Uterus (tissue), 4 donors: Measurements from ENCODE around the gene S100A13. TPM values are rescaled to one million over a fixed set of nuclear protein-coding genes. Genes with fewer than 3 reads are reported as not detected.

Experiments
- DNase-seq, 2 donors: peaks; one replicate each; pipeline ENCODE4 v3.0.0-alpha.2; 2019 to 2020
- H3K27ac ChIP-seq, 2 donors: fragments of 200-600 bp; sonication (generic); 1 replicate in 1 of 2; 2 replicates in 1 of 2; pipeline ENCODE4 v1.5.1; 2016 to 2018
- H3K27me3 ChIP-seq, 2 donors: fragments of 200-600 bp; sonication (generic); one replicate each; pipeline ENCODE4 v1.5.1; 2018 to 2019; ENCODE audit warnings: control low read depth in 1 of 2
- H3K36me3 ChIP-seq, 2 donors: fragments of 200-600 bp; sonication (generic); one replicate each; pipeline ENCODE4 v1.5.1; 2019; ENCODE audit warnings: control low read depth in 1 of 2
- H3K4me1 ChIP-seq, 2 donors: fragments of 200-600 bp; sonication (generic); one replicate each; pipeline ENCODE4 v1.5.1; 2018 to 2019; ENCODE audit warnings: control low read depth in 1 of 2
- H3K4me3 ChIP-seq, 2 donors: fragments of 200-600 bp; sonication (generic); 1 replicate in 1 of 2; 2 replicates in 1 of 2; pipeline ENCODE4 v1.5.1; 2018 to 2019; ENCODE audit warnings: mild to moderate bottlenecking in 1 of 2
- H3K9me3 ChIP-seq, 2 donors: fragments of 200-600 bp; sonication (generic); one replicate each; pipeline ENCODE4 v1.5.1; 2019; ENCODE audit warnings: control low read depth in 1 of 2
- POLR2A ChIP-seq, 2 donors: fragments of 450-650 bp; IDR thresholded peaks; one replicate each; pipeline ENCODE4 v1.6.1; 2016; ENCODE audit warnings: antibody characterized with exemption in 2 of 2, mild to moderate bottlenecking in 1 of 2, moderate library complexity in 1 of 2
- intact Hi-C: fragments of 100-400 bp; cut with DNase I; formaldehyde crosslinking; loops from one replicate; pipeline ENCODE4 v1.15.1; 2023; ENCODE audit warnings: low total_unique reads
- total RNA-seq, 4 donors: library from RNA; depleted of rRNA in 3 of 4; stranded (reverse); fragments of >200 nt in 3 of 4; gene quantifications; one replicate each; pipeline versions ENCODE4 v1.1.0 to v1.2.4, GENCODE V29; 2014 to 2023
- TF ChIP-seq, protein P1 (sequence below), 4 experiments: fragments of 200-600 bp in 2 of 4; fragments of 450-650 bp in 2 of 4; sonication (generic) in 2 of 4; IDR thresholded peaks; one replicate each; pipeline ENCODE4 v1.5.1; 2016 to 2019; ENCODE audit warnings: antibody characterized with exemption in 4 of 4, mild to moderate bottlenecking in 2 of 4, moderate library complexity in 1 of 4
- donor health status: DM: yes; HTN: yes; CAD: no.

S100A13 gene
- total RNA-seq, 4 donors from 2014 or later = 25.9 to 269 (median 126) TPM

DNA sequence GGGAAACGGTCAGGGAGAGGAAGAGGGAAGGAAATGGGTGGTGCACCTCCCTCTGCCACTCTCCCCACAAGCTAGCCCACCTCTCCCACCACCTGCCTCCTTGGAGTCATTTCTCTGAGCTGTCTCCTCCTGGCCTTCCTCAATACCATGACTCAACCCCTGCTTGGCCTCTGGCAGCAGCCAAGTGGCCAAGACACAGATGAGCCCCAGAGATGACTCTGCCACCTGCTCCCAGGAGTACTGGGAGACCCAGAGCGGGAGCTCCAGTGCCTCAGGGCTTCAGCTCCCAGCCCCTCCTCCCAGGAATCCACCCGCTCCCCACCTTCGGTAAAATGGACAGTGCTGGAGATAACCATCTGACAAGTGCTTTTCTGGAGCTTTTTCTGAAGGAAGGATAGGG is 17.0 kb downstream of the S100A13 start:
- Histone ChIP-seq H3K9me3 (no peaks in the 10 kb centered on the region), H3K4me1 (peaks cover 8 to 12% of the 10 kb centered on the region in 2 donors), H3K36me3 (no peaks in the 10 kb centered on the region), H3K4me3 (peak overlapping the region in 1 of 2 donors; percentile 1), H3K27ac (peak overlapping the region; percentile 90 to 94), H3K27me3 (no peaks in the 10 kb centered on the region)
- intact Hi-C loops = no loop called here
- TF ChIP-seq POLR2A (IDR thresholded peaks at IDR 0.05) = no peak
- TF ChIP-seq, protein P1, sequence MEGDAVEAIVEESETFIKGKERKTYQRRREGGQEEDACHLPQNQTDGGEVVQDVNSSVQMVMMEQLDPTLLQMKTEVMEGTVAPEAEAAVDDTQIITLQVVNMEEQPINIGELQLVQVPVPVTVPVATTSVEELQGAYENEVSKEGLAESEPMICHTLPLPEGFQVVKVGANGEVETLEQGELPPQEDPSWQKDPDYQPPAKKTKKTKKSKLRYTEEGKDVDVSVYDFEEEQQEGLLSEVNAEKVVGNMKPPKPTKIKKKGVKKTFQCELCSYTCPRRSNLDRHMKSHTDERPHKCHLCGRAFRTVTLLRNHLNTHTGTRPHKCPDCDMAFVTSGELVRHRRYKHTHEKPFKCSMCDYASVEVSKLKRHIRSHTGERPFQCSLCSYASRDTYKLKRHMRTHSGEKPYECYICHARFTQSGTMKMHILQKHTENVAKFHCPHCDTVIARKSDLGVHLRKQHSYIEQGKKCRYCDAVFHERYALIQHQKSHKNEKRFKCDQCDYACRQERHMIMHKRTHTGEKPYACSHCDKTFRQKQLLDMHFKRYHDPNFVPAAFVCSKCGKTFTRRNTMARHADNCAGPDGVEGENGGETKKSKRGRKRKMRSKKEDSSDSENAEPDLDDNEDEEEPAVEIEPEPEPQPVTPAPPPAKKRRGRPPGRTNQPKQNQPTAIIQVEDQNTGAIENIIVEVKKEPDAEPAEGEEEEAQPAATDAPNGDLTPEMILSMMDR (IDR thresholded peaks at IDR 0.05) = no peak
- DNase-seq = no peak

DNA sequence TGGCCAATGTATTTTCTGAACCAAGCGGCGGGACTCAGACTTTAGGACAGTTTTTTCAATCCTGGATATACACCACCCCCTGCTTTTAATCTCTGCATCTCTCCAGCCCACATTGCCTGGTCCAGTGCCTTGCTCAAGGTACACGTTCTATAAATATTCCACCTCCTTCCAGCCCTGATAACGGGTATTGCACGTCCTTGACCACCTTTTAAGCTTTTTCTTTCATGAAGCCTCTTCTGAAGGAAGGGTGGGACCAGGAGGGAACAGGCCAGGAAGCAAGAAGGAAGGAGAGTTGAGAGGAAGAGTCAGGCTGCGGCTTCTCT is 17.8 kb downstream of the S100A13 start:
- H3K27ac ChIP-seq = peak overlapping the region; percentile 90 to 94
- no peaks in the 10 kb centered on the region for H3K27me3 ChIP-seq
- no peak for DNase-seq
- peak overlapping the region; percentile 24 to 28 for H3K4me3 ChIP-seq
- H3K9me3 ChIP-seq = no peaks in the 10 kb centered on the region
- peaks cover 8 to 12% of the 10 kb centered on the region in 2 donors for H3K4me1 ChIP-seq
- TF ChIP-seq, protein P1 (IDR thresholded peaks at IDR 0.05) = no peak
- TF ChIP-seq POLR2A (IDR thresholded peaks at IDR 0.05) = no peak
- intact Hi-C loops = no loop called here
- H3K36me3 ChIP-seq = no peaks in the 10 kb centered on the region

DNA sequence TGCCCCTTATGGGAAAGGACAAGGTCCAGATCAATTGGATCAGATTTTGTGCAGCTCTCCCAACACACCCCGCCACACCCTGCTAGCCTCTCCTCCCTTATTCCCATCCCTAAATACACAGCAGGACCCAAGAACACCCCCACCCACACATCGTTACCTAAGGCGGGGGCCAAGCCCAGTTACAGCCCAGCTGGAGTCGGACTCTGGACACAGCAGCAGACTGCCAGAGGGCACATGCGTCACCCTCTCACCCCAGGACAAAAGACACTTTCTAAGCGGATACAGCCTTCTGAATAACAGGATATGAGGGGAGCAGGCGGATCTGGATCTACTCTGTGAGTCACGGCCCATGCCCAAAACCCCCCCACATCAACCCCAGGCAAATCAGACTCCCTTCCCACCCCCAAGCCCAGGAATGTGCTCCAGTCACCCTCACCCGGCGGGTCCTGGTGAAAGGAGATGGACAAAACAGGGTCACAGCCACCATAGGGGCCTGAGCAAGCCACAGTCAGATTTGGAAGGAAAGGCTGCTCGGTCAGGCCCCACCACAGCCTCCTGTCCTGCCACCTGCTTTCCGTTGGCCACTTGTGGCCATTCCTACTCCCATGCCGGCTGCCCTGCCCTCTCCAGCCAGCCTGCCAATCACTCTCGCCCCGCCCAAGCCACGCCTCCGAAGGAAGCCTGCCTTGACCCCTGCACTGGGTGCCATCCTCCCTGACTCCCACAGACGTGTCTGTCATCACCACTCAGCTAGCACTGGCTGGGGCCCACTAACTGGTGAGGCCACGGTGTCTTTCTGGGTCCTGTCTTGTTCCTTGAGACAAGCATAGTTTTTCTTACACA is 18.3 kb downstream of the S100A13 start:
- H3K9me3 ChIP-seq = no peaks in the 10 kb centered on the region
- H3K36me3 ChIP-seq = no peaks in the 10 kb centered on the region
- H3K27me3 ChIP-seq = no peaks in the 10 kb centered on the region
- TF ChIP-seq, protein P1 (IDR thresholded peaks at IDR 0.05) = peak in 2 of 4 experiments; percentile 1 to 2
- TF ChIP-seq POLR2A (IDR thresholded peaks at IDR 0.05) = peak; percentile 61 to 79
- peak; percentile 75 to 88 for DNase-seq
- intact Hi-C loops = no loop called here
- H3K4me1 ChIP-seq = peaks cover 8 to 12% of the 10 kb centered on the region in 2 donors
- H3K4me3 ChIP-seq = peak overlapping the region; percentile 24 to 28
- H3K27ac ChIP-seq = peak overlapping the region; percentile 90 to 94

DNA sequence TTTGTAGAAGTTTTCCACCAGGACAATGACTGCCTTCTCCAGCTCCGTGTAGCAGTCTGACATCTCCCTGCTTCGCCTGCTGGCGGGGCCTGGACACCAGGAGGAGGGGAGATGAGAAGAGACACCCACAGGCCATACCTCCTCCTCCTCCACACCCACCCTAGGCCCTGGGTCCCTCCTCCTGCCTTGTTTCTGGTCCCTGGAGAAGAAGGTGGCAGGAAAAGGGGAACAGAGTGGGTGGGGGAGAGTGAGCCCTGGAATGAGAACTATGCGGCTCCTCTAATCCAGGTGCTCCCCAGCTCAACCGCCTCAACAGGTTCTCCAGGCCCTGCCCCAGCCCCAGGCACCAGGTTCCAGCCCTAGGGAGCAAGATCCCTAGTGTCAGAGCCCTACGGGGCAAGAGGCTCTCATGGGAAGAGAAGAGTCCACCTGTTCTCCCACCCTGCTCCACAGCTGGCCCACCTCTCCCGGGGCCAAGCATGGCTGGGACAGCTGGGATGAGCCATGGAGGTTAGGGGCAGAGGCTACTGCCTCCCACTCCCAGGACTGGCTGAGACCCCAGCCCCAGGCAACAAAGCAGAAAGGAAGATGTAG is 19.1 kb downstream of the S100A13 start:
- H3K27ac ChIP-seq = peak overlapping the region; percentile 90 to 94
- no peaks in the 10 kb centered on the region for H3K36me3 ChIP-seq
- intact Hi-C loops = no loop called here
- H3K27me3 ChIP-seq = no peaks in the 10 kb centered on the region
- H3K4me3 ChIP-seq = peak overlapping the region; percentile 24 to 28
- H3K4me1 ChIP-seq = peaks cover 8 to 12% of the 10 kb centered on the region in 2 donors
- no peak for DNase-seq
- TF ChIP-seq POLR2A (IDR thresholded peaks at IDR 0.05) = no peak
- TF ChIP-seq, protein P1 (IDR thresholded peaks at IDR 0.05) = no peak
- no peaks in the 10 kb centered on the region for H3K9me3 ChIP-seq

DNA sequence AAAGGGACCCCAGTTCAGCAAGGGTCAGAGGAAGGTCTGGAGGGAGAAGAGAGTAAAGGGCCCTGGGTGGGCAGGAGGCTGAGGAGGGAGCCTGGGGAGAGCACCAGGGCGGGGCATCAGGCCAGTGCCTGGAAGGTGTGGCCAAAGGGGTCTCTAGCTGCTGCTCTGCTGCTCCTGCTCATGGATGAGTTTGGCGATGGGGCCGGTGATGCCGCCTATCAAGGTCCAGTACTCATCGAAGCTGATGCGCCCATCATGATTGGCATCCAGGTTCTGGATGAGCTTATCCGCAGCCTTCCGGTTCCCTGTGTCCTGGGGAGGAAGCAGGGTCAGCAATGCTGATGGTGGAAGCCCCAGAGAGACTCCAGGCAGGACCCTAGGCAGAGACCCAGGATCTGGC is 19.9 kb downstream of the S100A13 start:
- Histone ChIP-seq H3K36me3 (no peaks in the 10 kb centered on the region), H3K27ac (peak overlapping the region; percentile 90 to 94), H3K9me3 (no peaks in the 10 kb centered on the region), H3K4me1 (peaks cover 8 to 12% of the 10 kb centered on the region in 2 donors), H3K27me3 (no peaks in the 10 kb centered on the region), H3K4me3 (no peak overlapping the region)
- no peak for DNase-seq
- TF ChIP-seq POLR2A (IDR thresholded peaks at IDR 0.05) = no peak
- TF ChIP-seq, protein P1 (IDR thresholded peaks at IDR 0.05) = no peak
- intact Hi-C loops = no loop called here
